ENCODE measurements around the gene THBS3.

GRCh38 chr1:155198547-155198906 is 9.2 kb downstream of the THBS3 start:
- TF ChIP-seq POLR2AphosphoS5 (IDR thresholded peaks at IDR 0.05; ENCODE audit: low read depth, low read length): no peak
- TF ChIP-seq POLR2A (IDR thresholded peaks at IDR 0.05; ENCODE audit: low read depth, low read length): no peak
- TF ChIP-seq SPI1 (IDR thresholded peaks at IDR 0.05; ENCODE audit: low read depth, low read length): no peak

Data from GM12891 (cell line).